Mesothelial cell of epicardium (in vitro differentiated cells): ENCODE measurements around the gene PRSS12. TPM values are rescaled to one million over a fixed set of nuclear protein-coding genes. Genes with fewer than 3 reads are reported as not detected.

Experiments
- DNase-seq, 2 experiments: peaks; one replicate each; pipeline ENCODE4 v3.0.0; 2021; ENCODE audit warnings: low spot score in 2 of 2; ENCODE audit not compliant: unreplicated experiment in 2 of 2
- H3K27ac Mint-ChIP-seq: 2 replicates; pipeline ENCODE4 v1.8.0; 2021; ENCODE audit warnings: mixed read lengths
- H3K27me3 Mint-ChIP-seq: 2 replicates; pipeline ENCODE4 v1.8.0; 2021; ENCODE audit warnings: low read depth, mixed read lengths
- H3K36me3 Mint-ChIP-seq: 2 replicates; pipeline ENCODE4 v1.8.0; 2021; ENCODE audit warnings: mixed read lengths
- H3K4me1 Mint-ChIP-seq: 2 replicates; pipeline ENCODE4 v1.8.0; 2021; ENCODE audit warnings: mixed read lengths
- H3K4me3 Mint-ChIP-seq: 2 replicates; pipeline ENCODE4 v1.8.0; 2021; ENCODE audit warnings: mild to moderate bottlenecking, moderate library complexity, mixed read lengths
- H3K9me3 Mint-ChIP-seq: 2 replicates; pipeline ENCODE4 v1.8.0; 2021; ENCODE audit warnings: mixed read lengths
- total RNA-seq: library from RNA; stranded (reverse); gene quantifications from 3 replicates; pipeline ENCODE4 v1.2.1, GENCODE V29; 2021
- TF ChIP-seq, protein P1 (sequence below): fragments of 200-600 bp; sonication (generic); IDR thresholded peaks from one replicate; pipeline ENCODE4 v1.5.0; 2021; ENCODE audit warnings: antibody characterized with exemption; ENCODE audit not compliant: unreplicated experiment

The PRSS12 gene
- total RNA-seq, 1 donor from 2014 or later: 46.7 TPM

DNA sequence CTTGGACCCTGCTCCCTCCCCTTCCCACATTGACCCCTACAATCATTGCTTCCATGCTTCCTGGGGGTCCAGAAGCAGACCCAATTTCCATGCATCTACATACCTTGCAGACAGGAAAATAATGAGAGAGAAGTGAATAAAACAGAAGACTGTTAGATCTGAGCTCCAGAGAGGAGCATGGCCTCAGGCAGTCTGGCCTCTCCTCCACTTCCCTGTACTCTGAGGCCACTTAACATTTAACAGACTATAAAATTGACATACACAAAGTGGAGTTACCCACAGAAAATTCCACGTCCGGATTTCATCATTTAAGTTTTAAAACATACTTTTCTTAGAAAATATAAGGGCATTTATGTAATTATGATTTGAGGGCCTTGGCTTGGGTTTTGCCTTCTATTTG is 2.1 kb upstream of the PRSS12 start:
- Mint-ChIP-seq H3K27ac (peak overlapping the region; percentile 81), H3K36me3 (no peaks in the 10 kb centered on the region), H3K4me1 (peaks cover 58% of the 10 kb centered on the region), H3K4me3 (peak overlapping the region; percentile 27), H3K9me3 (no peaks in the 10 kb centered on the region), H3K27me3 (peaks cover 11% of the 10 kb centered on the region)
- DNase-seq: no peak
- TF ChIP-seq, protein P1, sequence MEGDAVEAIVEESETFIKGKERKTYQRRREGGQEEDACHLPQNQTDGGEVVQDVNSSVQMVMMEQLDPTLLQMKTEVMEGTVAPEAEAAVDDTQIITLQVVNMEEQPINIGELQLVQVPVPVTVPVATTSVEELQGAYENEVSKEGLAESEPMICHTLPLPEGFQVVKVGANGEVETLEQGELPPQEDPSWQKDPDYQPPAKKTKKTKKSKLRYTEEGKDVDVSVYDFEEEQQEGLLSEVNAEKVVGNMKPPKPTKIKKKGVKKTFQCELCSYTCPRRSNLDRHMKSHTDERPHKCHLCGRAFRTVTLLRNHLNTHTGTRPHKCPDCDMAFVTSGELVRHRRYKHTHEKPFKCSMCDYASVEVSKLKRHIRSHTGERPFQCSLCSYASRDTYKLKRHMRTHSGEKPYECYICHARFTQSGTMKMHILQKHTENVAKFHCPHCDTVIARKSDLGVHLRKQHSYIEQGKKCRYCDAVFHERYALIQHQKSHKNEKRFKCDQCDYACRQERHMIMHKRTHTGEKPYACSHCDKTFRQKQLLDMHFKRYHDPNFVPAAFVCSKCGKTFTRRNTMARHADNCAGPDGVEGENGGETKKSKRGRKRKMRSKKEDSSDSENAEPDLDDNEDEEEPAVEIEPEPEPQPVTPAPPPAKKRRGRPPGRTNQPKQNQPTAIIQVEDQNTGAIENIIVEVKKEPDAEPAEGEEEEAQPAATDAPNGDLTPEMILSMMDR: no peak

DNA sequence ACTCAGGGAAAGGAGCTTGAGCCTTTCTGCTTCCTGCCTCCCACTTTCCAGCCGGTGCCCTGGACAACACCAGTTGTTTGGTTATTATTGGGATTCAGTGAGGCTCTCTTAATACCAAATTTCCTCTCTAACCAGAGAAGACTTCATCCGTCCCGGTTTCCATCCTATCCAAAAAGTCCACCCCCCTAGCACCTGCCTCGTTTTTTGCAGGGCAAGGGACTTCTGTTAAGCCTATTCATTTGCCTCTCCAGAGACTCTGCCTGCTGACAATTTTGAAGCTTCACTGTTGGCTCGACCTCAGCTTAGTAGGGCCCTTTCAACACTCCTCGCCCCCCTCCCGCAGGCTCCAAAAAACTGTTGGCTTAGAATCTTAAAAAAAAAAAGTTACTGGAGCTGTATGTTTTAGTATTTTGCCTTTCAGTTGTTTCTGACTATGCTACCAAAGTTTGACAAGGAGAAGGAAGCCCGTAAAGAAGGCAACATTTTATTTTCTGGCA is 779 bp upstream of the PRSS12 start:
- DNase-seq: no peak
- Mint-ChIP-seq H3K36me3 (no peaks in the 10 kb centered on the region), H3K27me3 (peaks cover 11% of the 10 kb centered on the region), H3K9me3 (no peaks in the 10 kb centered on the region), H3K27ac (peak overlapping the region; percentile 69), H3K4me1 (peaks cover 68% of the 10 kb centered on the region), H3K4me3 (peak overlapping the region; percentile 76)
- TF ChIP-seq, protein P1: no peak

DNA sequence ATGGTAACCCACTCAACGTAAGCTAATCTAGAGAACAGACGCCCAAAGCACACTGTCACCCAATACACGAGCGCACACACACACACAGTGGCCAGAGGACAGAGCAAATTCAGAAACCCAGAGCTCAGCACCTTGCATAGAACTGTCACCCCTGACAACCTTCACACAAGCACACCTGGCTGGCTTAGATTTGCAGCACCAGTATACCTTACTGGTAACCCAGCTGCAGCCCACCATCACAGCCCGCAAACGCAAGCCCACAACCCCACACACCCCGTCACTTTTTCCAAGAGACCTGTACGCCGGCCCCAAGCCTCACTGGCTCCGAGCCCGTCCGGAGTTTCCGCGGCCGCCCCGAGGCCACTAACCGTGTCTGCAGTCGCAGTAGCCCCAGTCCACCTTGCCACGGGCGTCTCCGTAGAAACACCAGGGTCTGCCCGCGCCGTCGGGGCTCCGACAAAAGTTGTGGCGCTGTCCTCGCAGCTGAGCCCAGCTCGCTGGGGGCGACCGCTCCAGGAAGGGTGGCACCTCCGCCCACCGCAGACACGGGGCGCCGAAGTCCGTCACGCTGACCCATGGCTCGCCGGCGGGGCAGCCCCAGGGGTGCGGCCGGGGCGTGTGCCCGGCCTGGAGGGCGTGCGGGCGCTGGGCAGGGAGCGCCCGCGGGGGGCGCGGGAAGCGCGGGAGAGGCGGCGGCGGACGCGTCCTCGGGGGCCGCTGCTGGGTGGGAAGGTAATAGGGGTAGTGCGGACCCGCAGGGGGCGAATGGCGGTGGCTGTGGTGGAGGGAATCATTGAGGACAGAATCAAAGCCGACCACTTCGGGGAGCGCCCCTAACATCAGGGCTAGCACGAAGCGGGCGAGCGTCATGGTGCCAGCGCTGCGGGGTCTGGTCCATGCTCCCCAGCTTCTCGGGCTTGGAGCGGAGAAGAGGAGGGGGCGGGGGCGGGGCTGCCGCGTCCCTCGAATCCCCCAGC is 664 bp downstream of the PRSS12 start:
- Mint-ChIP-seq H3K36me3 (no peaks in the 10 kb centered on the region), H3K27me3 (peaks cover 11% of the 10 kb centered on the region), H3K4me3 (peak overlapping the region; percentile 89), H3K4me1 (peaks cover 61% of the 10 kb centered on the region), H3K27ac (peak overlapping the region; percentile 80), H3K9me3 (no peaks in the 10 kb centered on the region)
- peak; percentile 28 to 64 for DNase-seq
- TF ChIP-seq, protein P1: no peak

DNA sequence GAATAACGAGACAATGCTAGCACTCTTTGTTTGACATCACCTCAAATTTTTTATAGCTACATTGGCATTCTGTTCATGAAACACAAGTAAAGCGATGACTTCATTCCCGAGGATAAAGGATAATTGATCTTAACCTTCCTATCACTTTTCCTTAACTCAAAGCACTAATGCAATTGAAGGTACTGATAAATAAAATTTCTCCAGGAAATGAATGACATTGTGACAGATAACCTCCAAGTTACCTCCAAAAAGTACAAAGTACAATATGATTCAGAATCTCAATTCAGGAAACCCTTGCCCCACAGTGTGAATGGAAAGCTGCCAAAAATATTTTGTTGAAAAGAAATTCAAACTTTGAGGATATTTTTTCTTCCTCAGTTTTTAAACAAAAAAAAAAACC is 1.8 kb downstream of the PRSS12 start:
- peak overlapping the region; percentile 89 for H3K4me3 Mint-ChIP-seq
- H3K36me3 Mint-ChIP-seq: no peaks in the 10 kb centered on the region

DNA sequence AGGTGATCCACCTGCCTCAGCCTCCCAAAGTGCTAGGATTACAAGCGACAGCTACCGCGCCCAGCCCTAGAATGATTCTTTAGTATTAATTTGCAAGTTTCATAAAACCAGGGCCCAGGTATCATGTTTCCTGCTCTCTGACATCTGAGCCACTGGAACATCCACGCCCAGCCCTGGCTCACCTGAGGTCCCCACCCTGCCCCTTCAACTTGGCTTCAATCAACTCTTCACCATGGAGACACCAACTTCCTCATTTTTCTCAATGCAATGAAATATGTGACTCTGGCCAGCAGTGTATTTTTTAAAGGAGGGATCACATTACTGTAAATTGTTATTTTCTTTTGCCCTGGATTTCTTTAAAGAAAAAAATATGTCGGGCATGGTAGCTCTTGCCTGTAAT is 3.9 kb downstream of the PRSS12 start:
- Mint-ChIP-seq H3K36me3 (no peaks in the 10 kb centered on the region), H3K27ac (peak overlapping the region; percentile 81), H3K4me3 (no peak overlapping the region), H3K4me1 (peaks cover 43% of the 10 kb centered on the region), H3K9me3 (no peaks in the 10 kb centered on the region), H3K27me3 (peaks cover 11% of the 10 kb centered on the region)
- TF ChIP-seq, protein P1: no peak
- DNase-seq: no peak

More for the DNA sequence above, 1.8 kb downstream of the PRSS12 start:
- TF ChIP-seq, protein P1: no peak
- no peaks in the 10 kb centered on the region for H3K9me3 Mint-ChIP-seq
- H3K27me3 Mint-ChIP-seq: peaks cover 11% of the 10 kb centered on the region
- no peak for DNase-seq
- peak overlapping the region; percentile 54 for H3K27ac Mint-ChIP-seq
- H3K4me1 Mint-ChIP-seq: peaks cover 59% of the 10 kb centered on the region
